NB4 (cell line): ENCODE measurements around the gene CYREN.
"Not testable (repeated sequence)": the region's sequence is repeated elsewhere in the genome, so short reads cannot be mapped to it uniquely, and the experiment has no call there.

Experiments used
- DNase-seq: peaks from one replicate; pipeline ENCODE4 v3.0.0; 2010; ENCODE audit warnings: low read depth
- H3K4me3 ChIP-seq: one replicate; pipeline ENCODE4 v1.5.1; 2011; ENCODE audit warnings: mild to moderate bottlenecking, low read depth, low read length, moderate library complexity
- CTCF ChIP-seq: IDR thresholded peaks from one replicate; pipeline ENCODE4 v1.5.1; 2012; ENCODE audit warnings: low read depth, low read length
- MYC ChIP-seq: IDR thresholded peaks from 2 replicates; pipeline ENCODE4 v1.6.1; 2011; ENCODE audit warnings: low read depth, low read length
- POLR2A ChIP-seq: IDR thresholded peaks from 2 replicates; pipeline ENCODE4 v1.6.1; 2011; ENCODE audit warnings: mild to moderate bottlenecking; ENCODE audit not compliant: insufficient read length; ENCODE audit errors: extremely low read depth
- TF ChIP-seq, protein P1 (sequence below): IDR thresholded peaks from 2 replicates; pipeline ENCODE4 v1.6.1; 2011; ENCODE audit warnings: low read depth, low read length

Gene CYREN, protein sequence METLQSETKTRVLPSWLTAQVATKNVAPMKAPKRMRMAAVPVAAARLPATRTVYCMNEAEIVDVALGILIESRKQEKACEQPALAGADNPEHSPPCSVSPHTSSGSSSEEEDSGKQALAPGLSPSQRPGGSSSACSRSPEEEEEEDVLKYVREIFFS

GRCh38 chr7:135170274-135170997 is at the start of gene CYREN:
CYREN (minus strand) TSS chr7:135170707; CDS start chr7:135168922, 1,785 bp downstream.
- DNase-seq: peak; percentile 99
- peak within 1 kb of the TSS; percentile 86 for H3K4me3 ChIP-seq
- peak; percentile 60 for TF ChIP-seq CTCF
- peak; percentile 70 for TF ChIP-seq MYC
- TF ChIP-seq, protein P1, sequence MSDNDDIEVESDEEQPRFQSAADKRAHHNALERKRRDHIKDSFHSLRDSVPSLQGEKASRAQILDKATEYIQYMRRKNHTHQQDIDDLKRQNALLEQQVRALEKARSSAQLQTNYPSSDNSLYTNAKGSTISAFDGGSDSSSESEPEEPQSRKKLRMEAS: no peak; the same call in 1 of the 2 replicates
- peak; percentile 56 for TF ChIP-seq POLR2A

GRCh38 chr7:135217645-135218509 is 47.4 kb upstream of the CYREN start:
- TF ChIP-seq POLR2A: no peak
- TF ChIP-seq, protein P1: no peak
- no peak for TF ChIP-seq MYC
- no peak for TF ChIP-seq CTCF
- no peak overlapping the region for H3K4me3 ChIP-seq

GRCh38 chr7:135215698-135216097 is 45.2 kb upstream of the CYREN start:
- DNase-seq: no peak
- H3K4me3 ChIP-seq: no peak overlapping the region
- TF ChIP-seq, protein P1: no peak
- TF ChIP-seq MYC (no peak), CTCF (no peak), POLR2A (no peak)

More at GRCh38 chr7:135217645-135218509, 47.4 kb upstream of the CYREN start:
- no peak for DNase-seq

GRCh38 chr7:135215180-135215579 is 44.7 kb upstream of the CYREN start:
- TF ChIP-seq POLR2A (no peak), MYC (no peak), CTCF (no peak)
- TF ChIP-seq, protein P1: no peak
- H3K4me3 ChIP-seq: no peak overlapping the region
- DNase-seq: no peak

DNA sequence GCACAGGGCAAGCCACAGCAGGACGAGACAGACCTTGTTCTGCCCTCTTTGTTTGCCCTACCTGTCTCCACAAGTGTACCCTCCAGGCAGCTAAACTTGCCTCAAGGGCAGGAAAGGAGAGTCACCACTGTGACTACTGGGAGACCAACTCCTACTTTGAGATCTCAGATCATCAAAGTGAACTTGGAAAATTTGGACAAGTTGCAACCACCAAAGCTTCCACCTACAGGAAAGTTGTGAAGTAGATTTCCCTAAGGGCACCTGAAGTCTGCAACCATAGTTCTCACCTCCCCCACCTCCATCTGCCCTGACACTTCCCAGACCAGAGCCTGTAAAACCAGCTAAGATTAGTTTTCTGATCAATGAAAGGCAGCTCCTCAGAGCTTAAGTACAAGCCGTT is 43.3 kb upstream of the CYREN start:
- no peak overlapping the region for H3K4me3 ChIP-seq
- no peak for TF ChIP-seq CTCF
- no peak for DNase-seq

DNA sequence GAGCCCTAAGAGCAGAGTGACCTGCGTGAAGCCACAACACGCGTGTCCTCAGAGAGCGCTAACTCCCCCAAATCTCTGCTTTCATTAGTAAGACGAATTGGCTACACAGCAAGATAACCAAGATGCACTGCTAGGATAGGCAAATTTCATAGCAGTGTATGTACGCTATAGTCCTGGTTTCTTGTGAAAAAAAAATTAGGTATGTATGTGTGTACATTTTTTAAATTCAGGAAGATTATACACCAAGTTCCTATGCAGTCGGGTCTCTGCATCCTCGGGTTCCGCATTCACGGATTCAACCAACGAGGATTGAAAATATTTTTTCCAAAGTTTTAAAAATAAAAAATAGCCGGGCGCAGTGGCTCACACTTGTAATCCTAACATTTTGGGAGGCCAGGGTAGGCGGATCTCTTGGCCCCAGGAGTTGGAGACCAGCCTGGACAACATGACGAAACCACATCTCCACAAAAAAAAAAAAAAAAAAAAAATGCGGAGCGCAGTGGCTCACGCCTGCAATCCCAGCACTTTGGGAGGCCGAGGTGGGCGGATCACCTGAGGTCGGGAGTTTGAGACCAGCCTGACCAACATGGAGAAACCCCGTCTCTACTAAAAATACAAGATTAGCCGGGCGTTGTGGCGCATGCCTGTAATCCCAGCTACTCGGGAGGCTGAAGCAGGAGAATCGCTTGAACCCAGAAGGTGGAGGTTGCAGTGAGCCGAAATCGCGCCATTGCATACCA is 41.6 kb upstream of the CYREN start:
- peak overlapping the region; percentile 76 for H3K4me3 ChIP-seq
- not testable (repeated sequence) for DNase-seq
